Posterior vena cava (tissue), 2 donors: ENCODE data around the gene GRIFIN. TPM values are rescaled to one million over a fixed set of nuclear protein-coding genes. Genes with fewer than 3 reads are reported as not detected.

Experiments used
- DNase-seq: peaks from one replicate; pipeline ENCODE4 v3.0.0-alpha.2; 2020; ENCODE audit warnings: low spot score
- intact Hi-C, 2 donors: fragments of 100-400 bp; cut with DNase I; formaldehyde crosslinking; loops; one replicate each; pipeline versions ENCODE4 v1.14.1 to v1.14.2; 2022 to 2023
- total RNA-seq, 2 donors: library from RNA; stranded (reverse); fragmentation: NEBNext Ultra II Directional; extraction: Animal tissue kit (Norgen Biotek cat#: 25700); gene quantifications; one replicate each; pipeline ENCODE4 v1.2.1, GENCODE V29; 2021
- donor health status: DM: yes; HTN: yes; CAD: no.
- donor health status: DM: yes; HTN: yes; CAD: no.

The GRIFIN gene
- total RNA-seq, 2 donors from 2014 or later: not detected

DNA sequence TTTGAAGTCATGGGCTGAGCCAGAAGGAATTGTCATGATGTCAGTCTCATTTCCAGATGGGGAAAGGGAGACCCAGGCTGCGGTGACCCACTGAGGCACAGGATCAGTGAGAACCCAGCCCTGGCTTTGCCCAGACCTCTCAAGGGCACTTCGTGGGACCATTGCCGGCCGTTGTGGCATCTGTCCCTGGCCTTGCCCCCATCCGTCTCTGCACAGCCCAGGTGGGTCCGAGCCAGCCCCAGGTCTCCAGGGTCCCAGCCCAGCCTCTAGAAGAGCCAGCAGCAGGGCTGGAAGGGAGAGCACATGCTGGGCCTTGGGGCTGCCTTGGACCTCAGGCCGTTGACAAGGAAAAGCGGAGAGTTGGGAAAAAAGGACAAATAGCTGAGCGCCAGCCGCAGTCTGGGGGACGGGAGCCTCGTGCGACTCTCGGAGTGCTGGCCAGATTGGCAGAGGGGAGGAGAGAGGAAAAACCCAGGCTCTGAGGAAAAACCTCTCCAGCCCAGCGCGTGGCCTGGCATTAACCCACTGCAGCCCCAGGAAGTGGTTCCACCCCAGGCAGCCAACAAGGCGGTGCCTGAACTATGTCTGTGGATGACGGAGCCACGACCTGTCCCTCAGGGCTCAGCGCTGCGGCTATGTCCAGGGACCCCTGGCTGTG lies 30.2 kb downstream of the GRIFIN start:
- intact Hi-C loops: no loop called here
- no peak for DNase-seq

- DNase-seq: no peak
- intact Hi-C loops: no loop called here
Observed at GRCh38 chr7:2445047-2445446, 31.2 kb downstream of the GRIFIN start.

- intact Hi-C loops: no loop called here
- no peak for DNase-seq
Observed at GRCh38 chr7:2444476-2444875, 31.7 kb downstream of the GRIFIN start.

GRCh38 chr7:2443491-2443890 lies 32.7 kb downstream of the GRIFIN start:
- intact Hi-C loops: no loop called here
- no peak for DNase-seq

DNA sequence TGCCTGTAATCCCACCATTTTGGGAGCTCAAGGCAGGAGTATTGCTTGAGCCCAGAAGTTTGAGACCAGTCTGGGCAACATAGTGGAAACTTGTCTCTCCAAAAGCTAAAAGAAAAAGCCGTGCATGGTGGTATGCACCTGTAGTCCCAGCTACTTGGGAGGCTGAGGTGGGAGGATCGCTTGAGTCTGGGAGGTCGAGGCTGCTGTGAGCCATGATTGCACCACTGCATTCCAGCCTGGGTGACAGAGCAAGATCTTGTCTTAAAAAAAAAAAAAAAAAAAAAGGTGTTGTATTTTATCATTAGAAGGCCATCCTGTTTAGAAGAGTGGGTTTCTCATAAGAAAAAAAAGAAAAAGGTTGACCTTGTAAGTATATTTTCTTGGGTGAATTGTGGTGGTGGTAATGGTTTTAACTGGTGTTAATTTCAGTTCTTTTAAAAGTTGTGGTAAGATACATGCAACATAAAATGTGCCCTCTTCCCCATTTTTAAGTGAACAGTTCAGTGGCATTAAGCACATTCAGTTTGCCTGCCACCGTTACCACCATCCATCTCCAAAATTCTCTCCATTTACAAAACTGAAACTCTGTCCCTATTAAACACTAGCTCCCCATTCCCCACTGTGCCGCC lies 34.7 kb downstream of the GRIFIN start:
- DNase-seq: no peak
- intact Hi-C loops: no loop called here

DNA sequence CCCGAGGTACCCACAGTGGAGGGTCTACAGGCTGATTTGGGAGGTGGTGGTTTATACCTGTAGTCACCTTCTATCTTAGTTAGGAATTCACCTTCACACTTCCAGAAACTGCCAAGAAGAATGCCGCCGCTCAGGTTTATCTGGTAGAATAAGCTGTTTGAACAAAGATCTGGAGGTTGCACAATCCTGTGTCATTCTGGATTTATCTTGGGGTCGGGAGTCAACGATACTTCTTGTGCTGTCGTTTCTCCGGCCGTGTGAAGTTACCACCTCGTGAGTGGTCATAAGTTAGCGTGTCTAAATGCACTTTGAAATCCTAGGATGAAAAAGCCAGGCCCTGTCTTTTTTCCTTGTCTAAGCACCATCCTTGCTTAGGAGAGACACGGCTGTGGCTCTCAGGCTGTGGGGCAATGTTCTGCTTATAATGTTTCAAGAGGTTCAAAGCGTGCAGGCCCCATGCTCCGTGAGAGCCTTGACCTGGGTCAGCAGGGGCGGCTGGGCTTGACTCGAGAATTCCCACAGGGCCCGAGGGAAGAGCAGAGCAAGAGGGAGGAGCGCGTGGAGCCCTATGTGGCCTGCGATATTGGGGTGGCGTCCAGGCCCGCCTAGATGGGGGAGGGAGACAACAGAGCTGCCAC lies 35.5 kb downstream of the GRIFIN start:
- no peak for DNase-seq
- intact Hi-C loops: no loop called here

DNA sequence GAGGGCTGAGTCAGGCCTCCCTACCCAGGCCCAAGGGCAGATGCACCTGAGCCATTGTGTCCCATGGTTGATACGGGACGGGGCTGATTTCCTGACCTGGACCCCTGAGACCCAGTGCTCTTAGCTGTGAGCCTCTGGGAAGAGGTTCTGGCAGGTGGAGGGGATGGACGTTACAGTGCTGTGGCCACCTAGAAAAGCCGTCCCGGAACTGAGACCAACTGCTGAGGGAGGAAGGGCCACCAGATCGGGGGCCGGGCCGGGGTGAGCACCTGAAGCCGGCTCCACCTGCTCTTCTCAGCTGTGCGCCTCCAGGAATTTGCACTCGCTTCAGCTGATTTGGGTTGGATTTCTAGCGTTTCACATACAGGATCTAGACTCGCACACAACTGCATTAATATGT lies 37.4 kb downstream of the GRIFIN start:
- intact Hi-C loops: no loop called here

GRCh38 chr7:2438186-2438585 lies 38.0 kb downstream of the GRIFIN start:
- no peak for DNase-seq
- intact Hi-C loops: no loop called here

More for the DNA sequence above, 37.4 kb downstream of the GRIFIN start:
- DNase-seq: no peak

DNA sequence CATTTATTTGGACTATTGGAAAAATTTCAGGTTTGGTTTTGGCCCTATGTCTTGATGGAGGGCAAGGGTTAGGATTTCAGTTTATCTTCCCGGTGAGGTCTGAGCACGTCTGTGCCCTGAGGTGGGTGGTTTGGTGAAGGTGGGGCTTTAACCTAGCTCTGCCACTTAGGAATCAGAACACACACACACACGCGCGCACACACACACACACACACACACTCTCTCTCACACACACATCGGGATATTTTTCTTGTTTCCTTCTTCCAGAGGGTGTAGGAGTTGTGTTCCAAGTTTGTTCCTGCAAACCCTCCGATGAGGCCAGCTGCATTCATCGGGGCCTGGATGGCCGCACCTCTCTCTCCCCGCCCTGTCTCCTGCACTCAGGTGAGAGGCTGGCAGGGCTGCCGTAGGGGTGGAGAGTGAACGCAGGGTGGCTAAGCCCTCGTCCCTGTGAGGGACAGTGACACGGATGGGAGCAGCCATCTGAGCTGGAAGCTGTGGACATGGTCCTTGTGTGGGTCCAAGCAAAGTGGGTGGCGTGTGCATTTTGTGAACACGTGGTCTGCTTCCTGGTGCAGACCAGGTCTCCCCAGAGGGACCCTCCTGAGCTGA lies 38.6 kb downstream of the GRIFIN start:
- intact Hi-C loops: no loop called here
- DNase-seq: no peak

DNA sequence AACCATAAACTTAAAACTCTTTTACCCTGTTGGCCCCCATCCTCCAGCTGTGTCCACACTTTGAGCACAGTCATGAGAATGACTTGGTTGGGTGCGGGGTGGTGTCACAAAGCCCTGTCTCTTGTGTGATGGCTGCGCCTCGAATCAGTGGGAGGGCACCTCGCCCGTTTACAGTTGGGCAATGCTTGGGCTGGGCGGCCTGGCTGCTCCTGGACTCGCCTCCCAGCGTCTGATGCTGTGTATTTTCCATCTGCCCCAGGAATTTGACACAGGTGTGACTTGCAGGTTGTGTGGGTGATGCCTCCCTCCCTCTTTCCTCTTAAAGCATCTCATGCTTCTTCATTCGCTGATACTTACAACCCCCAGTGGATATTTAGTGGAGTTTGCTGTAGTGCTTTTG lies 39.1 kb downstream of the GRIFIN start:
- no peak for DNase-seq
- intact Hi-C loops: no loop called here

- intact Hi-C loops: no loop called here
- DNase-seq: no peak
Observed at GRCh38 chr7:2436341-2437104, 39.7 kb downstream of the GRIFIN start.

- DNase-seq: no peak
- intact Hi-C loops: no loop called here
Observed at GRCh38 chr7:2435146-2435545, 41.1 kb downstream of the GRIFIN start.

DNA sequence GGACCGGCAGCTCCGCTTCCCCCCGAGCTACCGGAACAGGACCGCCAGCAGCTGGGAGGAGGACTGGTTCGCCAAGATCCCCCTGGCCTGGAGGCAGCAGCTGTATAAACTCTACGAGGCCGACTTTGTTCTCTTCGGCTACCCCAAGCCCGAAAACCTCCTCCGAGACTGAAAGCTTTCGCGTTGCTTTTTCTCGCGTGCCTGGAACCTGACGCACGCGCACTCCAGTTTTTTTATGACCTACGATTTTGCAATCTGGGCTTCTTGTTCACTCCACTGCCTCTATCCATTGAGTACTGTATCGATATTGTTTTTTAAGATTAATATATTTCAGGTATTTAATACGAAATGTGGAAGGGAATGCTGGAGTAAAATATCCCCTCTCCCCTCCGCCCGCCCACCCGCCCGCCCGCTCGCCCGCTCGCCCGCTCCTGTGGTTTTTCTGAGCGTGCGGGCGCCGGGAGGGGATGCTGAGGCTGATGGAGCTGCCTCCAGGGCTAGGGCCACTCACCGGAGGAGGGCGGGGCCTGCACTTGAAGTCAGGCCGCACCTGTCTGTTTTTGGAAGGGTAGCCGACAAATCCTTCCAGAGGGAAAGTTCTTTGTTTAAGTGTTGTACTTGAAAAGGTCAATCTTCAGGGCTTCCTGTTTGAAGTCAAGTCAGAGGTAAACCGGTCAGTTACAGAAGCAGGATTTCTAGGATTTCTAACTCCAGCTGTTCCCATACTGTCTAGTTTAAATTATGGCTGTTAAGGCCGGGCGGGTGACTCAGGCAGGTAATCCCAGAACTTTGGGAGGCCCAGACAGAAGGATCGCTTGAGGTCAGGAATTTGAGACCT lies 42.3 kb downstream of the GRIFIN start:
- intact Hi-C loops: no loop called here
- DNase-seq: no peak

DNA sequence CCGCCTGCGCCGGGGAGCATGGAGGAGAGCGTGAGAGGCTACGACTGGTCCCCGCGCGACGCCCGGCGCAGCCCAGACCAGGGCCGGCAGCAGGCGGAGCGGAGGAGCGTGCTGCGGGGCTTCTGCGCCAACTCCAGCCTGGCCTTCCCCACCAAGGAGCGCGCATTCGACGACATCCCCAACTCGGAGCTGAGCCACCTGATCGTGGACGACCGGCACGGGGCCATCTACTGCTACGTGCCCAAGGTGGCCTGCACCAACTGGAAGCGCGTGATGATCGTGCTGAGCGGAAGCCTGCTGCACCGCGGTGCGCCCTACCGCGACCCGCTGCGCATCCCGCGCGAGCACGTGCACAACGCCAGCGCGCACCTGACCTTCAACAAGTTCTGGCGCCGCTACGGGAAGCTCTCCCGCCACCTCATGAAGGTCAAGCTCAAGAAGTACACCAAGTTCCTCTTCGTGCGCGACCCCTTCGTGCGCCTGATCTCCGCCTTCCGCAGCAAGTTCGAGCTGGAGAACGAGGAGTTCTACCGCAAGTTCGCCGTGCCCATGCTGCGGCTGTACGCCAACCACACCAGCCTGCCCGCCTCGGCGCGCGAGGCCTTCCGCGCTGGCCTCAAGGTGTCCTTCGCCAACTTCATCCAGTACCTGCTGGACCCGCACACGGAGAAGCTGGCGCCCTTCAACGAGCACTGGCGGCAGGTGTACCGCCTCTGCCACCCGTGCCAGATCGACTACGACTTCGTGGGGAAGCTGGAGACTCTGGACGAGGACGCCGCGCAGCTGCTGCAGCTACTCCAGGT lies 43.1 kb downstream of the GRIFIN start:
- DNase-seq: no peak
- intact Hi-C loops: no loop called here

- intact Hi-C loops: no loop called here
- no peak for DNase-seq
Observed at GRCh38 chr7:2431260-2431867, 44.8 kb downstream of the GRIFIN start.

DNA sequence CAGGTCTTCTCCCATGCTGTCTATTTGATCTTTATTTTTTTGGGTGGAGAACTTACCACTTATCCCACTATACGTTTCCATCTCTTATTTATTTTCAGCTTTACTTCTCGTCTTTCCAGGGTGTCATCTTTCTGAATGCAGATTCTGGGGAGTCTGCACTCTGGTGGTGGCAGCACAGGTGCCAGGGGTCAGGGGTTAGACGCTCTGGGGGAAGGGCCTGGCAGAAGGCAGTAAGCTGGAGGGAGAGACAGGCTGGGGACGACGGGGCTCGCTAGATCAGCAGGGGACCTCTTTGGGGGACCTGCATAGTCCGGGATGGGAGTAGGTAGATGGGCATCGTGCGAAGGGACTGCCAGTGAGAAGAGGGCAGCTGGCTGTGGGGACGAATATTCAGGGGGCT lies 50.4 kb downstream of the GRIFIN start:
- no peak for DNase-seq
- intact Hi-C loops: no loop called here
